ENCODE results near the gene TPD52L1.

DNA sequence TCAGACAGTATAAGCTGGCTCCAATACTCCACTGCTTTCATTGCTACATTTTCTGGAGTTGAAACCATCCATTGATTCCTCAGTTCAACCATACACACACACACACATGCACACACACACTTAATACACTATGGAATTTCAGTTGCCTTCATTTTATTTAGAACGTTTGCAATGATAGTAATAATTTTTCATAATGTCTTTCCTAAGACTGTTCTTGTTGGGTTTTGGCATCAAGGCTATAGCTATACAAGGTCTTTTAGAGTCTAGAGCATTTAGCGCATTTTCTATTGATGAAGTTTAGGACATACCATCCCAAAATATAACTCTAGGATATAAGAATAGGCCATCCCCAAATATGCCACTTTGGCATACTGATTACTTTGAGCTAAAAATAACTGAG is 15.5 kb upstream of the TPD52L1 start:
- TF ChIP-seq, protein P1, sequence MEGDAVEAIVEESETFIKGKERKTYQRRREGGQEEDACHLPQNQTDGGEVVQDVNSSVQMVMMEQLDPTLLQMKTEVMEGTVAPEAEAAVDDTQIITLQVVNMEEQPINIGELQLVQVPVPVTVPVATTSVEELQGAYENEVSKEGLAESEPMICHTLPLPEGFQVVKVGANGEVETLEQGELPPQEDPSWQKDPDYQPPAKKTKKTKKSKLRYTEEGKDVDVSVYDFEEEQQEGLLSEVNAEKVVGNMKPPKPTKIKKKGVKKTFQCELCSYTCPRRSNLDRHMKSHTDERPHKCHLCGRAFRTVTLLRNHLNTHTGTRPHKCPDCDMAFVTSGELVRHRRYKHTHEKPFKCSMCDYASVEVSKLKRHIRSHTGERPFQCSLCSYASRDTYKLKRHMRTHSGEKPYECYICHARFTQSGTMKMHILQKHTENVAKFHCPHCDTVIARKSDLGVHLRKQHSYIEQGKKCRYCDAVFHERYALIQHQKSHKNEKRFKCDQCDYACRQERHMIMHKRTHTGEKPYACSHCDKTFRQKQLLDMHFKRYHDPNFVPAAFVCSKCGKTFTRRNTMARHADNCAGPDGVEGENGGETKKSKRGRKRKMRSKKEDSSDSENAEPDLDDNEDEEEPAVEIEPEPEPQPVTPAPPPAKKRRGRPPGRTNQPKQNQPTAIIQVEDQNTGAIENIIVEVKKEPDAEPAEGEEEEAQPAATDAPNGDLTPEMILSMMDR (IDR thresholded peaks at IDR 0.05), result no peak
- no peak for TF ChIP-seq POLR2A (IDR thresholded peaks at IDR 0.05)

All from uterus (tissue), 2 donors.